GM21360 (cell line): ENCODE measurements around the gene ADGB.
"Not testable (repeated sequence)": the region's sequence is repeated elsewhere in the genome, so short reads cannot be mapped to it uniquely, and the experiment has no call there.

ENCODE experiments used
- ATAC-seq: cut with Tn5 transposase; IDR thresholded peaks from one replicate; pipeline ENCODE4 v1.9.1; 2021; ENCODE audit warnings: mild to moderate bottlenecking, moderate library complexity; ENCODE audit not compliant: unreplicated experiment

The ADGB gene

GRCh38 chr6:146753306-146753705 is 154.5 kb downstream of the ADGB start:
- ATAC-seq = no peak

DNA sequence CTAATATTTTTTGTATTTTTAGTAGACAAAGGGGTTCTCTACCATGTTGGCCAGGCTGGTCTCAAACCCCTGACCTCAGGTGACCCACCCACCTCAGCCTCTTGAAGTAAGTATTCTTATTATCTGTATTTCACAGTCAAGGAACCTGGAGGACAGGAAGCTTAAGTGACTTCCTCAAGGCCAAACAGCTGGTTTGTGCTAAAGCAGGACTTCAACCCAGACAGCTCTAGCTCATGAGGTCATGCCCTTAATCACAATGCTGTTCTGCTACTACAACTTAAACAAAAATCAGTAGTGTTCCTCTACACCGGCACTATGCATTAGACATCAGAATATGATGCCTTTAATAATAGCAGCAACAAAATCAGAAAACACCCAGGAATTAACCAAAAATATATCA is 168.9 kb downstream of the ADGB start:
- no peak for ATAC-seq

DNA sequence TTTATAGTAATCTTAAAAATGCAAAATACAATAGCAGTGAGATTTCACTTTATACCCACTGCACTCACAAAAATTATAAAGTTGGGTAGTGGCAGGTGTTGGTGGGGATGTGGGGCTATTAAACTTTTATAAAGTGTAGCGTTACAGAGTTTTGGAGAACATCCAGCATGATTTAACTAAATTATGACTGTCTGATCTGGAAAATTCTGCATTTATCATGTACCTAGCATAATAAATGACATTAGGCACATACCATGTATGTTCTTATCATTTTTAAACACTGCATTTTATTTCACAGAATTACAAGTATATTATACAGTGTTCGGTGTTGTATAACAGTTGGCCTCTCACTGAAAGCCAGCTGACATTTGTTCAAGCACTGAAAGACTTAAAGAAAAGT is 169.9 kb downstream of the ADGB start:
- no peak for ATAC-seq

GRCh38 chr6:146770275-146770964 is 171.6 kb downstream of the ADGB start:
- no peak for ATAC-seq

- ATAC-seq = peak; percentile 69
Measured at GRCh38 chr6:146770965-146771735, 172.4 kb downstream of the ADGB start.

DNA sequence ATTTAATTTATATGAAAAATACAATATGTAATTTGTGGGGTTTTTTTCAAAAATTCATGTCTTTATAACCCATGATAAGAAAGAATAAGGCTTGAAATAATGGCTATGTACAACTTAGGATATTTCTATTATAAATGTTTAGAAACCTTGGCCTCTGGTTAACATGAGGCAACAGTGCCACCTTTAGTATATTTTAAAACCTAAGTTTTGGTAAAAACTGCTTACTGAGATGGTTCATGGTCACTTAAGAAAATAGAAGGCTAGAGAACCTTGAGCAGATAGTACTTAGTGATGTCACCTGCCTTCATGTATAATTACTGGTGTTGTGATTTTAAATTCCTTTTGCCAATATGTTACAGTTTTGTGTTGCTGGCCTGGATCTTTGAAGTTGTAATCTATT is 176.4 kb downstream of the ADGB start:
- ATAC-seq = no peak

GRCh38 chr6:146781836-146782235 is 183.1 kb downstream of the ADGB start:
- ATAC-seq = no peak

GRCh38 chr6:146785001-146785585 is 186.3 kb downstream of the ADGB start:
- ATAC-seq = peak; percentile 92

DNA sequence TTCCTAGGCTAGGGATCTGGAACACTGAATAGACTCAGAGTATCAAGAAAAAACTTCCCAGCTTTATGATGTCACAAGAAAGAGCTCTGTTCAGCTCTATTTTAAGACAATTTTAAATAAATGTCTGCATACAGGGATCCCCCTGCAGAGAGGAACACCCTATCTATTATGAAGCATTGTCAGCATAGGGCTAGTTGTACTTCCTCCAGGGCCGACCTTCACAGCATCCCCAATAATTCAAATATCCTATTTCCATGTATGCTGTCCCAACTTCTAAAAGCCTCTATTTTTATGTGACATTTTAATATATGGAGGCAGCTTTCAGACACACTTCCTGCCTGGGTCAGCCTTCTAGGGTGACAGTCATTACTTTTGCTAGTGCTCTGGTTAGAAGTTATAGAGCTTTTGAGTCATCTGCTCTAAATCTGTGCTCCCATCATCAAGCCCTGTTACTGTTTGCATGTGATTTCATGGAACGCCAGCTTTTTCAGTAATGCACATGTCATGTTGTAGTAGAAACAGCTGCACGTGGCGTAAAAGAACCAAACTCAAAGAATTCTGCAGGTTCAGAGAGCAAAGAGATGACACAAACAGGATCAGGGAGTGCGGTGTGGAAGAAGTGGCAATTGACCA is 189.2 kb downstream of the ADGB start:
- ATAC-seq = no peak

DNA sequence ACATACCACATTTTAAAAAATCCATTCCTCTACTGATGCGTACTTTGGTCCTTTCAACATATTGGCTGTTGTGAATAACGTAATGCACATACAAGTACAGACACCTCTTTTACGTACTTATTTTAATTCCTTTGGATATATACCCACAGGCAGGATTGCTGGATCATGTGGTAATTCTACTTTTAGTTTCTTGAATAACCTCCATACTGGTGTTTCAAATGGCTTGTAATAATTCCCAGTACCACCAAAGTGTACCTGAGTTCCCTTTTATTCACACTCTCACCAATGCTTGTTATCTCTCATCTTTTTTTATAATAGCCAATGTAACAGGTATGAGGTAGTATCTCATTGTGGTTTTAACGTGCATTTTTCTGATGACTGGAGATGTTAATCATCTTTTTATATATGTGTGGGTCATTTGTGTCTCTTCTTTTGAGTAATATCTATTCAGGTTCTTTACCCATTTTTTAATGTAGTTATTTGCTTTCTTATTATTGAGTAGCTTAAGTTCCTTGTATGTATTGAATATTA is 191.9 kb downstream of the ADGB start:
- no peak for ATAC-seq

GRCh38 chr6:146791930-146792329 is 193.2 kb downstream of the ADGB start:
- ATAC-seq = no peak

DNA sequence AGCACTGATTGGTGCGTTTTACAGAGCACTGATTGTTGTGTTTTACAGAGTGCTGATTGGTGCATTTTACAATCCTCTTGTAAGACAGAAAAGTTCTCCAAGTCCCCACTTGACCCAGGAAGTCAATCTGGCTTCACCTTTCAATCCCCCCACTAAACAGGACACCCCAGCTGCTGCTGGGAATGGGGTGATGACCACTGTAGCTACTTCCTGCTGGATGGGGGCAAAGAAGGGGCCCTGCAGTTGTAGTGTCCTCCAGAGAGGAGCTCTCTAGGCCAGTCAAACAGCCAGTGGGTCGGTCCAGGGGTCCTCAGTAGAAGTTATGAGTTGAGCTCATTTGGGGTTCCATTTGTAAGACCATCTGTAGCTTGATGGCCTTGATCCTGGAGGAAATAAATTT is 194.4 kb downstream of the ADGB start:
- ATAC-seq = not testable (repeated sequence)

- ATAC-seq = no peak
Measured at GRCh38 chr6:146795479-146796133, 196.8 kb downstream of the ADGB start.

DNA sequence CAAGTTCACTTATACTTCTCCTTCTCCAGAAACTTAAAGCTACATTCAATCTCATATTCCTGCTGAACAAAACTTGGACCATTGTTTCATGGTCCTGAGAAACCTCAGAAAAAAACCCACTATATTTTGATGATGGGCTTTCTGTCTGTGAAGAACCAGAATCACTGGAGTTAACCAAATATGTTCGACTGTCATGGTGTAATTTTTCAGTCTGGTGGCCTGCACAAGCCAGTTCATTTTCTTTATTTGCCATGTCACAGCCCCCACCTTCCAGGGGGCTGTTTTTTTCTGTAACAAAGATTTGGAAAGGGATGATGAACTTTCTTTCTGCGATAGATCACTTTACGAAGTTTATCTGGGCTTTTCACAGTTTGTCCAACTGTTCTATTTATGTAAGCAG is 204.4 kb downstream of the ADGB start:
- ATAC-seq = not testable (repeated sequence)

GRCh38 chr6:146803601-146804000 is 204.8 kb downstream of the ADGB start:
- ATAC-seq = no peak

GRCh38 chr6:146805546-146806325 is 207.0 kb downstream of the ADGB start:
- no peak for ATAC-seq

DNA sequence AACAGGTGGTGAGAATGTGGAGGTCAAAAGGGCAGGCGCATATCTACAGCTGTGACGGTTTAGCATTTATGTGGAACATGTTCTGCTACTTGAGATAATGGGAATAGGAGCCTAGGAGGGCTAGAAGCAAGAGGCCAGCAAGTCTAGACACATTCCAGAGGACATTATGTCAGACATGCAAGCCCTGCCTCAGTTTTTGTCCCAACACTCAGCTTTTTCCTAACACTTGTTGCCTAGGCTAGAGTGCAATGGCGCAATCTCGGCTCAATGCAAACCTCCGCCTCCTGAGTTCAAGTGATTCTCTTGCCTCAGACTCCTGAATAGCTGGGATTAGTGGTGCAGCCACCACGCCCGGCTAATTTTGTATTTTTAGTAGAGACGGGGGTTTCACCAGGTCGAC is 210.2 kb downstream of the ADGB start:
- not testable (repeated sequence) for ATAC-seq

DNA sequence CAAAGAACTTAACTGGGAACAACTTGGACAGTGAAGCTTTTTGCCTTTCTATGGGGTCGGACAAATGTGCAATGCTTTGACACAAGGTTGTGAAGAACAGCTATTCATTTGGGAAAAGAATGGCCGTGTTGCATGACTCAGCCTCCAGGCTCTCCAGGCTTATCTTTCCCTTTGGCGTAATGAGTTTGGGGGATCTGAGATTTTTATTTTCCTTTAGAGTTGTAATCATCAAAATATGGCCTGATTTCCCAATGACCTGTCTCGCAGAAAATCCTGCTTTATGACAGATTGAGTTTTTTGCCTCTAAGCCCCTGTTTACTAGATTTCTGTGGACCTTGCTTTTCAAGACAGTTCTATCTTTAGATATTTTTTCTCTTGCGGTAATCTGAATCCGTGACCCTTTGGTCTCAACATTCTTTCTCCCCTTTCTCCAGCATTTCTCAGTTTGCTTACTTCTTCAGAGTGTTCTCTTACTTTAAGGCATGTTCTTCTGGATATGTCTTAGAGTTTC is 214.1 kb downstream of the ADGB start:
- not testable (repeated sequence) for ATAC-seq

GRCh38 chr6:146813554-146813953 is 214.8 kb downstream of the ADGB start:
- ATAC-seq = no peak
